GM21447 (cell line): Measurements from ENCODE around the gene METTL15.
"Not testable (repeated sequence)": the region's sequence is repeated elsewhere in the genome, so short reads cannot be mapped to it uniquely, and the experiment has no call there.

Experiments
- ATAC-seq: cut with Tn5 transposase; IDR thresholded peaks from one replicate; pipeline ENCODE4 v1.9.1; 2021; ENCODE audit not compliant: unreplicated experiment

Gene METTL15

DNA sequence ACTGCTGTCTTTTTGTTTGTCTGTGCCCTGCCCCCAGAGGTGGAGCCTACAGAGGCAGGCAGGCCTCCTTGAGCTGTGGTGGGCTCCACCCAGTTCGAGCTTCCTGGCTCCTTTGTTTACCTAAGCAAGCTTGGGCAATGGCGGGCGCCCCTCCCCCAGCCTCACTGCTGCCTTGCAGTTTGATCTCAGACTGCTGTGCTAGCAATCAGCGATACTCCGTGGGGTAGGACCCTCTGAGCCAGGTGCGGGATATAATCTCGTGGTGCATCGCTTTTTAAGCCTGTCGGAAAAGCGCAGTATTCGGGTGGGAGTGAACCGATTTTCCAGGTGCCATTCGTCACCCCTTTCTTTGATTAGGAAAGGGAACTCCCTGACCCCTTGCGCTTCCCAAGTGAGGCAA lies 269.9 kb downstream of the METTL15 start:
- not testable (repeated sequence) for ATAC-seq
